Astrocyte of the hippocampus (primary cell): ENCODE measurements around the gene DCLRE1C.
"Not testable (repeated sequence)": the region's sequence is repeated elsewhere in the genome, so short reads cannot be mapped to it uniquely, and the experiment has no call there.

Experiments used
- DNase-seq: peaks from one replicate; pipeline ENCODE4 v3.0.0; 2011; ENCODE audit warnings: low read depth, low spot score

Gene DCLRE1C

GRCh38 chr10:14954001-14954770, at the start of gene DCLRE1C:
TSS of gene DCLRE1C (minus strand) at chr10:14954096. CDS start at chr10:14954010, 86 bp downstream.
- DNase-seq = peak; percentile 96

GRCh38 chr10:14995964-14996565, 42.2 kb upstream of the DCLRE1C start:
- no peak for DNase-seq

- peak; percentile 17 for DNase-seq
Measured at GRCh38 chr10:14993500-14994455, 39.9 kb upstream of the DCLRE1C start.

GRCh38 chr10:14992336-14992735, 38.4 kb upstream of the DCLRE1C start:
- not testable (repeated sequence) for DNase-seq

- peak; percentile 28 for DNase-seq
Measured at GRCh38 chr10:14991035-14991749, 37.3 kb upstream of the DCLRE1C start.

DNA sequence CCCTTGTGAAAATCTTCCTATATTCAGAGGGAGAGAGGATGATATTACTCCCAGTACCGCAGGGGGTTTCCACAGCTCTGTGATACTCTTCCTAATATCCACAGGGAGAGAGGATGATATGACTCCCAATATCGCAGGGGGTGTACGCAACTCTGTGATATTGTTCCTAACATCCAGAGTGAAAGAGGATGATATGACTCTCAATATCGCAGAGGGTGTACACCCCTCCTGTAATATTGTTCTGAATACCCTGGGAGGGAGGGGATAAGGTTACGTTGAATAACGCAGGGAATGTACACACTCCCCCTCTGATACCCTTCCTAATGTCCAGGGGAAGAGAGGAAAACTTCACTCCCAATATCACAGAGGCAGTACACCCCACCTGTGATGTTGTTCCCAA, 35.7 kb upstream of the DCLRE1C start:
- not testable (repeated sequence) for DNase-seq

DNA sequence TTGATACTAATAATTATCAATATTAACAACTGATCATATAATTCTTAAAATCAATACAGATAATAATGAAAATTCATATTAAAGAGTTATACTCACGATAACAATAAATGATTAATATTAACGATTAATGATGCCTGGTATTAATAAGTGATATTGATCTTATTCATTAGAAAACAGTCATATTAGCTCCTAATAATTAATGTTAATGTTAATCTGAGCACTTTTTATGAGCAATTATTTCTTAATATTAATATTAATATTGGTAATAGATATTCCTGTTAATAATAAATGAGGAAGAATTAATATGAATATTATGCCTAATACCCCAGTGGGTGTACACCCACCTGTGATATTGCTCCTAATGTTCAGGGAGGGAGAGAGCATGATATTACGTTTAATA, 28.8 kb upstream of the DCLRE1C start:
- DNase-seq = no peak

- DNase-seq = no peak
Measured at GRCh38 chr10:14975672-14976273, 21.9 kb upstream of the DCLRE1C start.

DNA sequence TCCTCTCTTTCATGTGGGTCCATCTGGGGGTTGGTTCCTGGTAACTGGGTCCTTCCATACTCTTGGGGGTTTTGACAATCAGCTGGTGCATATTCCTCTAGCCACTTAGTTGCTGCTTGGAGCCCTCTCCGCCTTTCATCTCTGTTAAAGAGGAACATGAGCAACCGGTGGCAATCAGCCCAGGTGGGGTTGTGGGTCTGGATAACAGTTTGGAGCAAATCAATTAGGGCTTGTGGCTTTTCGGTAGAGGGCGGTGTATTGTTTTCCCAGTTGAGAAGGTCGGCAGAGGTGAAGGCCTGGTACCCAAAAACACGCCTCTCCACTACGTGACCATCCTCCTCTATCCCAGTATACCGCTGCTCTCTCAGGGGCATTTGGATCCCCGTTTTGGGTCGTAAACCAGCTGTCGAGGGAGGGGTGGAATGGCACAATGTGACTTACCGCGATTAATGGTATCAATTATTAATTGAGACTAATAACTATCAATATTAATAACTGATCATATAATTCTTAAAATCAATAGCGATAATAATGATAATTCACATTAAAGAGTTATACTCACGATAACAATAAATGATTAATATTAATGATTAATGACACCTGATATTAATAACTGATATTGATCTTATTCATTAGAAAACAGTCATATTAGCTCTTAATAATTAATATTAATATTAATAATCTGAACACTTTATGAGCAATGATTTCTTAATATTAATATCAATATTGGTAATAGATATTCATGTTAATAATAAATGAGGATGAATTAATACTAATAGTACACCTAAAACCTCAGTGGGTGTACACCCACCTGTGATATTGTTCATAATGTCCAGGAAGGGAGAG, 20.5 kb upstream of the DCLRE1C start:
- DNase-seq = not testable (repeated sequence)

- no peak for DNase-seq
Measured at GRCh38 chr10:14971867-14972448, 18.1 kb upstream of the DCLRE1C start.

- DNase-seq = no peak
Measured at GRCh38 chr10:14967897-14968296, 14.0 kb upstream of the DCLRE1C start.

- DNase-seq = peak; percentile 95
Measured at GRCh38 chr10:14959221-14960057, 5.5 kb upstream of the DCLRE1C start, which contains the start of gene MEIG1. TSS of gene MEIG1 (plus strand) at chr10:14959388. CDS start at chr10:14966469, 7,081 bp downstream.

- DNase-seq = no peak
Measured at GRCh38 chr10:14958872-14959220, 5.0 kb upstream of the DCLRE1C start.

DNA sequence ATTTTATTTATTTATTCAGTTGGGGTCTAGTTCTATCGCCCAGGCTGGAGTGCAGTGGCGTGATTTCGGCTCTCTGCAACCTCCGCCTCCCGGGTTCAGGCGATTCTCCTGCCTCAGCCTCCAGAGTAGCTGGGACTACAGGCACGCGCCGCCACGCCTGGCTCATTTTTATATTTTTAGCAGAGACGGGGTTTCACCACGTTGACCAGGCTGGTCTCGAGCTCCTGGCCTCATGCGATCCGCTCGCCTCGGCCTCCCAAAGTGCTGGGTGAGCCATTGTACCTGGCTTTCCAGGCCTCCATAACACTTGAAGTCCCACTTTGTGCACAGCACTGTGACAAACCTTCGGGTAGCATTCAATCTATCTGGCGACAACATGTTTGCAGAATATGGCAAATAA, 1.0 kb upstream of the DCLRE1C start:
- DNase-seq = no peak

GRCh38 chr10:14953424-14954000, 384 bp downstream of the DCLRE1C start:
- DNase-seq = peak; percentile 79

DNA sequence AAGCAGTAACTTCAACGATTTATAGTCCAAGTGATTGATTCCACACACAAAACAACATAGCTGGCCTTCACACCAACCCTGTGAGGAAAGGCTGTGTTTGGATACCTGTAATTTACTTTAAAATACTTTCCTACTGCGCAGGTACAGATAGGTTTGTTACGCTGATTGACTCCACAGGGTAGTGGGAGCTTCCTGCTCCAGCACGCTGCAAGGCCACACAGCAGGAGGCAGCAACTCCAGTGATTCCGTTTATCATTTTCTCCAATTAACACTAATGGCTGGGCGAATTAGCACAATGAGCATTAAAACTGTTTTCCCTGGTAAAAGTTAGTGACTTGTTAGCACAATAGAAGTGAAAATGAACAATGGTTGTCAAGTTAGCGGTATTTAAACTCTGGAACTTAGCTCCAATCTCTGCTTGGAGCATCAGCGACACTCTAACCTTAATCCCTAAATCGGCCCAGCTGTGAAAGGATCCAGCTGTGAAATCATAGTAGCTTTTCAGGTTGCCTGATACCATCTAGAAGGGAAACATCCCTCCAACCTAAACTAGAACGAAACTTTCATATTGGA, 959 bp downstream of the DCLRE1C start:
- DNase-seq = peak; percentile 35

GRCh38 chr10:14949291-14949690, 4.6 kb downstream of the DCLRE1C start:
- peak; percentile 18 for DNase-seq

DNA sequence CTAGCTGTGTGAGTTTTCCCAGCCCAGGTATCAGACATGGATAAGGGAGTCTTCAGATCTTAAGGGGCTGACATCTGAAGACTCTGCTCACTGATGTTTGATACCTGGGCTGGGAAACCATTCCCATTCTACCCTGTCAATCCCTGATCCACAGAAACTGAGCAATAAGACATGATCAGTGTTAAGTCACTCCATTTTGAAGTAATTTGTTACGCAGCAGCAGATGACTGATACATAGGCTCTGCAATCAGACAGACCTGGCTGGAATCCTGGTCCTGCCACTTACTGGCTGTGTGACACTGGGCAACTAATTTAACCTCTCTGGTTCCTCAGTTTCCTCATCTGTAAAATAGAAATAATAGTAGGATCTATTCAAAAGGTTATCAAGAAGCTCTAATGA, 6.6 kb downstream of the DCLRE1C start:
- DNase-seq = no peak
